ENCODE results near the gene CAMK2B.
A peak's percentile ranks its signal among the peaks of the same experiment; 100 is the strongest.
"Not testable (repeated sequence)": the region's sequence is repeated elsewhere in the genome, so short reads cannot be mapped to it uniquely, and the experiment has no call there.

CAMK2B gene

GRCh38 chr7:44215531-44215930 is 109.9 kb downstream of the CAMK2B start:
- no peak for DNase-seq

GRCh38 chr7:44213877-44214388 is 111.5 kb downstream of the CAMK2B start:
- DNase-seq: no peak

- DNase-seq: peak in 2 of 14 donors; percentile 16 to 20
Observed at GRCh38 chr7:44213206-44213876, 112.1 kb downstream of the CAMK2B start.

- no peak for DNase-seq
Observed at GRCh38 chr7:44212581-44213184, 112.7 kb downstream of the CAMK2B start.

DNA sequence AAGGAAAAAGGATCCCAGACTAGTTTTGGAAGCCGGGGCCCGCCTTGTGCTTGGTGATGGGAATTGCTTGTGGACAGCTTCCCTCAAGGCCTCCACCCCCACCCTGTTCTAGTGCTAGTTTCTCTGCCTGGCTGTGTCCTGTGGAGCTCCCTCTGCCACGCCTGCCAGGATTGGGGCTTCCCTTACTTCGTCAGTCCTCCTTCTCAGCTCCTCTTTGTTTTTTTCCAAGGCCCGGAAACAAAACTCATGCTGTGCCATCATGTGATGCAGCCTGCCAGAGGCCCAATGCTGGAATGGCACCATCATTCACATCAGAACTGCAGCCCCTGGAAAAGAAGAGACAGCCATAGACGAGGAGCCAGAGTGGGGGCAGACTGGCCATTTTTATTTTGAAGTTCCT is 113.4 kb downstream of the CAMK2B start:
- peak in 11 of 14 donors; percentile 25 to 82 (median 58) for DNase-seq

GRCh38 chr7:44211126-44211675 is 114.2 kb downstream of the CAMK2B start:
- DNase-seq: no peak

DNA sequence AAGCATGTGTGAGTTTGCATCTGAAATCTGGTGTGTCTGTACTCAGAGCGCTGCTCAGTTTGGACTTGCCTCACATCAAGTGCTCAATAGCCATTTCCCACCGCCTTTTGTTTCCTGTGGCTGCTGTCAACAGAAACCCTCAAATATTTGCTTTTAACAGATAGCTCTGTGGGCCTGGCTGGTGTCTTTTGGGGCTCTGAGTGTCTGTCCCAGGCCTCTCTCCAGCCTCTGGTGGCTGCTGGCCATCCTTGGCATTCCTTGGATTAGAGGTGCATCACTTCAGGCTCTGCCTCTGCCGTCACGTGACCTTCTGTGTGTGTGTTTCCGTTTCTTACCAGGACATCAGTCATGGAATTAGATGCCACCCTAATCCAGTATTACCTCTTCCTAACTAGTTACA is 115.3 kb downstream of the CAMK2B start:
- peak in 4 of 14 donors; percentile 18 to 27 (median 23) for DNase-seq

GRCh38 chr7:44208085-44208484 is 117.3 kb downstream of the CAMK2B start:
- no peak for DNase-seq

DNA sequence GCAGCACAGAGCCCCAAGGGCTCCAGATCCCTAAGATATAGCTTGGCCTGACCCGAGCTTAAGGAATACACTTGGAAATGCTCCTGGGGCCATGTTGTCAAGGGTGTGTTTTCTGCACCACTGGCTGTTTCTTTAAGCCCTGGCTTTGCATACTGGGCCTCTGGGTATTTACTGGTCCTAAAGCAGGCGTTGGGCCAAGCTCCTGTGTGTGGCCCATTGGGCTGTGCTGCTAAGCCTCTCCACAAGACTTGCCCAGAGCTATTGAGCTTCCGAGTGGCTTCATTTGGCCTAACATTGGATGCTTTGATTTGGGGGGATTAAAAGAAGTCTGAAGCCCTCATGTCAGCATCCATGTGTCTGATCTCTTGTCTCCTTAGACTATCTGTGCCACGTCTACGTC is 119.4 kb downstream of the CAMK2B start:
- no peak for DNase-seq

- no peak for DNase-seq
Observed at GRCh38 chr7:44201813-44202212, 123.6 kb downstream of the CAMK2B start.

DNA sequence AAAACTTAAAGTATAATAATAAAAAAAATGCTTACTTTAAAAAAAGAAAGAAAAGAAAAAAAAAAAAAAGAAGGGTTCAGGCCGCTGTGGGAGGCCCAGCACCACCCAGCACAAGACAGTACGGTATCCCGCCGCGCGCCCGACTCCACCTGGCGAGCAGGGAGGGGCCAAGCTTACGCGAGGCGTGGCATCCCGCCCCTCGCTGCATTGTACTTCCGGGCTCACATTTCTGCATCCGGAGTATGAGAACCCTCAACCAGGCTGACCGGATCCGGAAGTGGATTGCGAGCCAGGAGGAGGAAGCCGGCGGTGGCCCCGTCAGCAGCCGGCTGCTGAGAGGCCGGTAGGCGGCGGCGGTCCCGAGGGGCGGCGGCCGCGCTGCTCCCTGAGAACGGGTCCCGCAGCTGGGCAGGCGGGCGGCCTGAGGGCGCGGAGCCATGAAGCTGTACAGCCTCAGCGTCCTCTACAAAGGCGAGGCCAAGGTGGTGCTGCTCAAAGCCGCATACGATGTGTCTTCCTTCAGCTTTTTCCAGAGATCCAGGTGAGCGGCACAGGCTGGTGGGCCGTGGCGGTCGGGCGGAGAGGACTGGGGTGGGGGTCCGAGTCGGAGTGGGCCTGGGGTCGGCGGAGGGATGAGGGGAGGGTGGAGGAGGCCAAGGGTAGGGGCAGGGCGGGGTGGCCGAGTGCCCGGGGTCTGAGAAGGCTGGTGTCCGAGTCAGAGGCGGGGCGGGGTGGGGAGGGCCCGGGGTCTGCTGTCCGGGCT is 124.5 kb downstream of the CAMK2B start, which contains the start of gene YKT6:
Gene YKT6 (plus strand): TSS at position 280 of the 763 bp plus-strand sequence. CDS start 158 bp downstream, at position 438.
- DNase-seq: peak; percentile 21 to 92 (median 86)

DNA sequence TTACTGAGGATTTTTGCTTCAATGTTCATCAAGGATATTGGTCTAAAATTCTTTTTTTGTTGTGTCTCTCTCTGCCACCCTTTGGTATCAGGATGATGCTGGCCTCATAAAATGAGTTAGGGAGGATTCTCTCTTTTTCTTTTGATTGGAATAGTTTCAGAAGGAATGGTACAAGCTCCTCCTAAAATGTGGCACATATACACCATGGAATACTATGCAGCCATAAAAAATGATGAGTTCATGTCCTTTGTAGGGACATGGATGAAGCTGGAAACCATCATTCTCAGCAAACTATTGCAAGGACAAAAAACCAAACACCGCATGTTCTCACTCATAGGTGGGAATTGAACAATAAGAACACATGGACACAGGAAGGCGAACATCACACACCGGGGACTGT is 125.2 kb downstream of the CAMK2B start:
- not testable (repeated sequence) for DNase-seq

DNA sequence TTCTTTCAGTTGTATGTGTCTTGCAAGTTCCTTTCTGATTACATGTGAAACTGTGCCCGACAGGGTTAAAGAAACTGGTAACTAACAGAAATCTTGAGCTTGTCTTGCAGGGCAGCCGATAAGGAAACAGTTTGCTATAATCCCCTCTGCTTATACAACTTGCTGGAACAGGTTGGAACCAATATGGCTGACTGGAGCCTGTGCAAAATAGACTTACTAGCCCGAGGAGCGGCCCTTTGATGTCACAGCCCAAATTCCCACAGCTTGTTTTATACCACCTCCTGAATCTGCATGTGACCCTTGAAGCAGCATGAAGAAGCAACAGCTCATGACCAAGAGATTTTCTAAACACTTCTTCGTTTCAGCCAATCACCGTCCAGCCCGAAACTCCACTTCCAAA is 127.9 kb downstream of the CAMK2B start:
- no peak for DNase-seq

GRCh38 chr7:44196450-44196872 is 128.9 kb downstream of the CAMK2B start:
- peak in 3 of 14 donors; percentile 8 to 32 (median 31) for DNase-seq

GRCh38 chr7:44195889-44196288 is 129.5 kb downstream of the CAMK2B start:
- peak in 2 of 14 donors; percentile 32 to 33 for DNase-seq

- DNase-seq: no peak
Observed at GRCh38 chr7:44194562-44195145, 130.7 kb downstream of the CAMK2B start.

DNA sequence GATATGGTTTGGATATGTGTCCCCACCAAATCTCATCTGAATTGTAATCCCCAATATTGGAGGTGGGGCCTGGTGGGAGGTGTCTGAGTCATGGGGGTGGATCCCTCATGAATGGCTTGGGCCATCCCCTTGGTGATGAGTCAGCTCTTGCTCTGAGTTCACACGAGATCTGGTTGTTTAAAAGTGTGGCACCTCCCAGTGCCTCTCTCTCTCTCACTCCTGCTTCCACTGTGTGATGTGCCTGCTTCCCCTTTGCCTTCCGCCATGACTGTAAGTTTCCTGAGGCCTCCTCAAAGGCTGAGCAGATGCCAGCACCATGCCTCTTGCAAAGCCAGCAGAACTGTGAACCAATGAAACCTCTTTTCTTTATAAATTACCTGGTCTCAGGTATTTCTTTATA is 131.3 kb downstream of the CAMK2B start:
- DNase-seq: no peak

GRCh38 chr7:44193011-44193802 is 132.2 kb downstream of the CAMK2B start:
- DNase-seq: no peak

DNA sequence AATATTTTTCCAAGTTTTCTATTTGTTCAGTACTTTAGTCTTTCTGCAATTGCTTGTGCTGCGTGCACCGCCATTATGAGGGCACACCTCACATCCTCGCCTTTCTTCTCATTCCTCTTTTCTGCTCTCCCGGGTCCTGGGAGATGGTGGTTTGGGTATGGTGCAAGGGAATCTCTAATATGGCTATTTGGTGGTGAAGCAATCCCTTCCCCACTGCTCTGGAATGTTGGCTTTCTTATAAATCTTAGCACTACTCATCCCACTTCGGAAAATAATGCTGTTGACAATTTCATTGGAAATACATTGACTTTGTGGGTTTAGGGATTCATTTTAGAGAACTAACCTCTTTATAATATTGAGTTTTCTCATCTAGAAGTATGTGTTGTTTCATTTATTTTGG is 134.2 kb downstream of the CAMK2B start:
- no peak for DNase-seq

GRCh38 chr7:44189993-44190872 is 135.2 kb downstream of the CAMK2B start:
- no peak for DNase-seq

All from C1 segment of cervical spinal cord (tissue), 14 donors.